ES-I3 (cell line): Measurements from ENCODE around the gene ALPK1.

Experiments used
- H3K36me3 ChIP-seq: 2 replicates; pipeline ENCODE4 v1.6.1; 2013; ENCODE audit warnings: mild to moderate bottlenecking, low read length, control low read depth, moderate library complexity; ENCODE audit not compliant: insufficient read depth
- H3K4me1 ChIP-seq: 2 replicates; pipeline ENCODE4 v1.6.1; 2013; ENCODE audit warnings: mild to moderate bottlenecking, control low read depth, low read length; ENCODE audit not compliant: insufficient read depth
- H3K9ac ChIP-seq: 2 replicates; pipeline ENCODE4 v1.6.1; 2013; ENCODE audit warnings: low read depth, mild to moderate bottlenecking, low read length, moderate library complexity
- H3K9me3 ChIP-seq: 2 replicates; pipeline ENCODE4 v1.6.1; 2013; ENCODE audit warnings: mild to moderate bottlenecking, low read length, moderate library complexity; ENCODE audit not compliant: control insufficient read depth, insufficient read depth

The ALPK1 gene

GRCh38 chr4:112329672-112330375, 32.7 kb downstream of the ALPK1 start:
- Histone ChIP-seq H3K4me1 (no peaks in the 10 kb centered on the region), H3K9ac (no peak overlapping the region), H3K9me3 (no peaks in the 10 kb centered on the region), H3K36me3 (no peaks in the 10 kb centered on the region)

GRCh38 chr4:112330921-112331320, 33.8 kb downstream of the ALPK1 start:
- Histone ChIP-seq H3K9me3 (no peaks in the 10 kb centered on the region), H3K4me1 (no peaks in the 10 kb centered on the region), H3K9ac (no peak overlapping the region), H3K36me3 (no peaks in the 10 kb centered on the region)

DNA sequence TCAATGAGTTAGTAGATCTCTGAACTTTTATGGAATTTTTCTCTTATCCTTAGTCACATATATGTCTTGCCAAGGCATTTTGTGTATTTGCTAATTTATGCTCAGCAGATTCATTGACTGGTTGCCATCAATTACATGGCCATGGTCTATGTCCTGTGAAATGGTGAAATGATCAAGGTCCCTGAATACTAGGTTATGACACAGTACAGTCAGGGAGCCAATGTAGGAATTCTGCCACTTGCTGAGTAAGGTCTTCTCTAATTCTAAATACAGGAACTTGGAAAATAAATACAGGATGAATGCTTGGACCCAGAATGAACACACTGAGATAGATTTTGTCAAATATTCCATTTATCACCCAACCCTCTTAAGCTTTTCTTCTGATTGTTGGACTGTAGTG, 35.2 kb downstream of the ALPK1 start:
- no peaks in the 10 kb centered on the region for H3K4me1 ChIP-seq
- H3K9me3 ChIP-seq: no peaks in the 10 kb centered on the region
- no peaks in the 10 kb centered on the region for H3K36me3 ChIP-seq
- H3K9ac ChIP-seq: no peak overlapping the region

GRCh38 chr4:112340023-112340422, 42.9 kb downstream of the ALPK1 start:
- no peaks in the 10 kb centered on the region for H3K36me3 ChIP-seq
- H3K9me3 ChIP-seq: no peaks in the 10 kb centered on the region
- no peak overlapping the region for H3K9ac ChIP-seq

DNA sequence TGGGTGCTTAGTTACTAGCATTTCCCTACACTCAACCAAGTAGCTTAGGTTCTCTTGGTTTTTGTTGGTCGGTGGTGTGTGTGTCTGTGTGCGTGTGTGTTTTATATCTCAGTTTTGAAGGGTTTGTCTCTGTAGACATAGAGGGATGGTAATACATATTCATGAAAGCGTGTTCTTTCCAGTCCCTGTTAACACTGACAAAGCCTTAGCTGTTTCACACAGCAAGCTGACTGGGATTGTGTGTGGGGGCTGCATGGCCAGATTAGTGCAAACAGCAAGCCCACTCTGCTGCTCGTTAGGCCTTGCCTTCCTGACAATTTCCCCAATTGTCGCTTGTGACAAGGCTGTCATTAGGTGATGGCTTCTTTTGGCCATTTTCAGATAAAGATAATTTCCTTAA, 43.9 kb downstream of the ALPK1 start:
- Histone ChIP-seq H3K9me3 (no peaks in the 10 kb centered on the region), H3K4me1 (peaks cover 27% of the 10 kb centered on the region; the same call in 1 of the 2 replicates), H3K9ac (no peak overlapping the region), H3K36me3 (no peaks in the 10 kb centered on the region)

More at GRCh38 chr4:112340023-112340422, 42.9 kb downstream of the ALPK1 start:
- peaks cover 27% of the 10 kb centered on the region; the same call in 1 of the 2 replicates for H3K4me1 ChIP-seq

DNA sequence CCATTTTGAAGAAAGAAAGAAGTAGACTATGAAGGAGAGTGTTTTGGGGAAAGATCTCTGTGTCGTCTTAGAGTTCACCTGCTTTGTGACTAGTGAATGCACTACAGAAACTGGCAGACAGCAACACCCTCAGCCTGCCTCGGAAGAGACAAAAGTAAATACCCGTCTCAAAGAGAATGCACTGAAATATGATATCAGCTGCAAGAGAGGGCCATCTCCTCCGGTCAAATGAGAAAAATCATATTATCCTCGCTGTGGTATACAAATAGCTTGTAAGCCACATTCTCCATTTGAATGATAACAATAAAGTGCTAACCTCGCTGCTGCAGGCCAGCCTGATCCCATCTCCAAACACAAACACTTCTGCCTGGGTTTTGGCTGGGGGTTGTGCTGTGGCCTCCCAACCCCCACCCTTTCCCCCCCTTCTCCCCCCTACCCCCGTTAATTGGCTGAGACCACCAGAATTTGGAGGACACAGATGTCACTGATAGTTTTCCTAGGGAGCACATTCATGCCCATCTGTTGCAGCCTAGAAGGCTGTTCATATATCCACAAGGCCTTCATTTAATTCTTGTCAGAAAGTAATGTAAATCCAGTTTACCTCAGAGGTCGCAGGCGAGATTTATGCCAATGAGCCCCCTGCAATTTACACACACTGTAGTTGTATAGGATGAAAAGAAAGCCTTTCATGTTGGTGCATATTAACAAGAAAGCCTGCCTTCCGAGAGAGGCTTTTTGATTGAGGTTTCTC, 46.3 kb downstream of the ALPK1 start:
- H3K4me1 ChIP-seq: peaks cover 27% of the 10 kb centered on the region; the same call in 1 of the 2 replicates
- H3K36me3 ChIP-seq: no peaks in the 10 kb centered on the region

GRCh38 chr4:112348488-112349158, 51.5 kb downstream of the ALPK1 start:
- Histone ChIP-seq H3K4me1 (peaks cover 5% of the 10 kb centered on the region), H3K9me3 (no peaks in the 10 kb centered on the region), H3K36me3 (no peaks in the 10 kb centered on the region), H3K9ac (no peak overlapping the region; the same call in 1 of the 2 replicates)

More for the DNA sequence above, 46.3 kb downstream of the ALPK1 start:
- Histone ChIP-seq H3K9ac (no peak overlapping the region), H3K9me3 (no peaks in the 10 kb centered on the region)

DNA sequence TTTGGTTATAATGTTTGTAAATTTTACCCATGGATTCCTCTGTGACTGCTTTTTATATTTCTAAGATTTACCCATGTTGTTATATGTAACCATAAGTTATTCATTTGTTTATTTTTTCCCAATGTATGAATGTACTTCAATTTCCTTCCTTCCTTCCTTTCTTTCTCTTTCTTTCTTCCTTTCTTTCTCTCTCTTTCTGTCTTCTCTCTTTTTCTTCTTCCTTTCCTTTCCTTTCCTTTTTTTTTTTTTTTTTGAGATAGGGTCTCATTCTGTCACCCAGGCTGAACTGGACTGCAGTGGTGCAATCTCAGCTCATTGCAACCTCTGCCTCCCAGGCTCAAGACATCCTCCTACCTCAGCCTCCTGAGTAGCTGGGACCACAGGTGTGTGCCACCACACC, 55.6 kb downstream of the ALPK1 start:
- H3K9me3 ChIP-seq: no peaks in the 10 kb centered on the region
- H3K9ac ChIP-seq: no peak overlapping the region
- H3K36me3 ChIP-seq: no peaks in the 10 kb centered on the region
- no peaks in the 10 kb centered on the region; the same call in 1 of the 2 replicates for H3K4me1 ChIP-seq

GRCh38 chr4:112355662-112356061, 58.5 kb downstream of the ALPK1 start:
- Histone ChIP-seq H3K4me1 (no peaks in the 10 kb centered on the region), H3K36me3 (no peaks in the 10 kb centered on the region), H3K9ac (no peak overlapping the region)

DNA sequence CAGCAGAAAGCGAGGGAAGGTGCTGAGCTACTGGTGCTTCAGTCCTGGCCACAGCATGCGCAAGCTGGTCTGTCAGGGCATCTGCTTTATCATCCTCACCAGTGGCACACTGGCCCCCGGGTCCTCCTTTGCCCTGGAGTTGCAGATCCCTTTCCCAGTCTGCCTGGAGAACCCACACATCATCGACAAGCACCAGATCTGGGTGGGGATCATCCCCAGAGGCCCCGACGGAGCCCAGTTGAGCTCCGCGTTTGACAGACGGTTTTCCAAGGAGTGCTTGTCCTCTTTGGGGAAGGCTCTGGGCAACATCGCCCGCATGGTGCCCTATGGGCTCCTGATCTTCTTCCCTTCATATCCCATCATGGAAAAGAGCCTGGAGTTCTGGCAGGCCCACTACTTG, 60.3 kb downstream of the ALPK1 start:
- H3K36me3 ChIP-seq: no peaks in the 10 kb centered on the region
- no peaks in the 10 kb centered on the region for H3K9me3 ChIP-seq
- H3K9ac ChIP-seq: no peak overlapping the region
- H3K4me1 ChIP-seq: 0 out of 2 replicates have a peak, but pooled peaks cover 4% of the 10 kb centered on the region

More at GRCh38 chr4:112355662-112356061, 58.5 kb downstream of the ALPK1 start:
- no peaks in the 10 kb centered on the region for H3K9me3 ChIP-seq

DNA sequence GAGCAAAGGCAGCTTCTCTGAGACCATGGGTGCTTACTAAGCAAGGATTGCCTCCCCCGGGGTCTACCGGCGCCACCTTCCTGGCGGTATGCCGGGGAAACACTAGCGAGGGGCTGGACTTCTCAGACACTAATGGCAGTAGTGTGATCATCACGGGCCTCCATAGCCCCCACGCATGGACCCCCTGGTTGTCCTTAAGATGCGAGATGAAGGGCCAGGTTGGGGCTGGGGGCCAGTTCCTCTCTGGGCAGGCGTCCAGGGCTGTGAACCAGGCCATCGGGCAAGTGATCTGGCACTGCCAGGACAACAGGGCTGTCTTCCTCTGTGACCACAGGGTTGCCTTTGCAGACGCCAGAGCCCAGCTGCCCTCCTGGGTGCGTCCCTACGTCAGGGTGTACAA, 60.7 kb downstream of the ALPK1 start:
- H3K4me1 ChIP-seq: 0 out of 2 replicates have a peak, but pooled peaks cover 4% of the 10 kb centered on the region
- no peak overlapping the region for H3K9ac ChIP-seq
- no peaks in the 10 kb centered on the region for H3K36me3 ChIP-seq
- H3K9me3 ChIP-seq: no peaks in the 10 kb centered on the region

GRCh38 chr4:112358415-112358814, 61.2 kb downstream of the ALPK1 start:
- H3K36me3 ChIP-seq: no peaks in the 10 kb centered on the region
- no peak overlapping the region for H3K9ac ChIP-seq
- H3K4me1 ChIP-seq: 0 out of 2 replicates have a peak, but pooled peaks cover 4% of the 10 kb centered on the region
- no peaks in the 10 kb centered on the region for H3K9me3 ChIP-seq

- 0 out of 2 replicates have a peak, but pooled peaks cover 4% of the 10 kb centered on the region for H3K4me1 ChIP-seq
Observed at GRCh38 chr4:112358952-112359749, 62.0 kb downstream of the ALPK1 start.

More at GRCh38 chr4:112358952-112359749, 62.0 kb downstream of the ALPK1 start:
- Histone ChIP-seq H3K9ac (no peak overlapping the region), H3K9me3 (no peaks in the 10 kb centered on the region), H3K36me3 (no peaks in the 10 kb centered on the region)
